Lung (tissue), 12 donors: ENCODE measurements around the gene PRKD3. TPM values are rescaled to one million over a fixed set of nuclear protein-coding genes. Genes with fewer than 3 reads are reported as not detected.

Experiments
- ATAC-seq: fragments of 200-7000 bp; cut with Tn5 transposase; one replicate; pipeline ENCODE4 v1.9.1; 2020; ENCODE audit warnings: moderate number of reproducible peaks; ENCODE audit not compliant: insufficient read depth, low FRiP score
- DNase-seq, 3 donors: peaks; one replicate each; pipeline ENCODE4 v3.0.0-alpha.2; 2013 to 2017
- H3K27ac ChIP-seq, 2 donors: one replicate each; pipeline ENCODE4 v1.5.1; 2013; ENCODE audit warnings: mild to moderate bottlenecking in 2 of 2, moderate library complexity in 2 of 2, control low read depth in 1 of 2, inconsistent platforms in 1 of 2, low read depth in 1 of 2, low read length in 1 of 2
- H3K27me3 ChIP-seq, 3 donors: one replicate each; pipeline ENCODE4 v1.5.1; 2013; ENCODE audit warnings: low read length in 2 of 3; ENCODE audit not compliant: control insufficient read depth in 3 of 3, insufficient read depth in 3 of 3
- H3K36me3 ChIP-seq, 4 donors: one replicate each; pipeline ENCODE4 v1.5.1; 2013; ENCODE audit warnings: low read length in 4 of 4, mild to moderate bottlenecking in 1 of 4, moderate library complexity in 1 of 4; ENCODE audit not compliant: control insufficient read depth in 4 of 4, insufficient read depth in 4 of 4
- H3K4me1 ChIP-seq, 5 donors: one replicate each; pipeline ENCODE4 v1.5.1; 2013; ENCODE audit warnings: low read length in 5 of 5, mild to moderate bottlenecking in 2 of 5, moderate library complexity in 1 of 5; ENCODE audit not compliant: control insufficient read depth in 5 of 5, insufficient read depth in 5 of 5
- H3K4me3 ChIP-seq: one replicate; pipeline ENCODE4 v1.5.1; 2013; ENCODE audit warnings: mild to moderate bottlenecking, control low read depth, moderate library complexity
- H3K9ac ChIP-seq, 2 donors: one replicate each; pipeline ENCODE4 v1.5.1; 2013; ENCODE audit warnings: low read length in 2 of 2, control low read depth in 1 of 2; ENCODE audit not compliant: insufficient read depth in 1 of 2
- H3K9me3 ChIP-seq, 4 donors: one replicate each; pipeline ENCODE4 v1.5.1; 2013; ENCODE audit warnings: low read length in 3 of 4, mild to moderate bottlenecking in 1 of 4, moderate library complexity in 1 of 4; ENCODE audit not compliant: control insufficient read depth in 4 of 4, insufficient read depth in 3 of 4
- CTCF ChIP-seq: IDR thresholded peaks from 2 replicates; pipeline ENCODE4 v1.5.1; 2012; ENCODE audit warnings: mild to moderate bottlenecking; ENCODE audit errors: control extremely low read depth, extremely low read depth
- WGBS, 2 donors: extraction: QIAGEN DNeasy Blood & Tissue Kit; methylation state at CpG; one replicate each; pipeline ENCODE4 v1.1.7; 2013; 5-methylcytosine and 5-hydroxymethylcytosine counted together
- polyA plus RNA-seq, 2 donors: library from polyadenylated mRNA; stranded (reverse); fragments of 200-250 nt; gene quantifications; one replicate each; pipeline ENCODE4 v1.2.1, GENCODE V29; 2013
- total RNA-seq, 2 donors: library from RNA; depleted of rRNA in 1 of 2; stranded (reverse); fragments of >200 nt in 1 of 2; gene quantifications; one replicate each; pipeline ENCODE4 v1.2.1, GENCODE V29; 2014 to 2021
- donor health status: control.
- donor health status: control.
- donor health status: Bipolar disorder and iron deficiency.
- donor health status: healthy.
- donor health status: DM: yes; HTN: yes; CAD: no.

PRKD3 gene
- total and polyA plus RNA-seq, 4 donors = 6.4 to 60.8 (median 22.5) TPM

- Histone ChIP-seq H3K9me3 (no peaks in the 10 kb centered on the region), H3K9ac (peak overlapping the region in 1 of 2 donors; percentile 67), H3K4me1 (peaks cover 0 to 33% (median 4%) of the 10 kb centered on the region in 5 donors), H3K27ac (no peak overlapping the region), H3K36me3 (no peaks in the 10 kb centered on the region), H3K27me3 (no peaks in the 10 kb centered on the region), H3K4me3 (no peak overlapping the region)
- ATAC-seq (peak; percentile 44), DNase-seq (peak; percentile 61 to 92 (median 88))
- WGBS, 2 donors = 8 to 12% methylated on average over 2 of the region's 2 CpGs
- TF ChIP-seq CTCF = no peak
These were observed 1.7 kb upstream of the PRKD3 start for GRCh38 chr2:37326285-37326684.

DNA sequence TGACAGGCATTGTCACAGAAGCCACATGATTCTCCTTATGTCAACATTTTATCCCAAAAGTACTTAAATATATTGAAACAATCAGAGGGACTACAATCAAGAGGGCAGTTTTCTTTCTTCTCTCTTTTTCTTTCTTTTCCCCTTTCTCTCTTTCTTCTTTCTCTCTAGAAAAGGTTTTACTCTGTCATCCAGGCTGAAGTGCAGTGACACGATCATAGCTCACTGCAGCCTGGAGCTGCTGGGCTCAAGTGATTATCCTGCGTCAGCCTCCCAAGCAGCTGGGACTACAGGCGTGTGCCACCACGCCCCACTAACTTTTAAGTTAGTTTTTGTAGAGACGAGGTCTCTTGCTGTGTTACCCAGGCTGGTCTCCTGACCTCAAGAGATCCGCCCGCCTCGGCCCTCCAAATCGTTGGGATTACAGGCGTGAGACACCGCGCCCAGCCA is 1.0 kb upstream of the PRKD3 start:
- Histone ChIP-seq H3K27me3 (no peaks in the 10 kb centered on the region), H3K4me1 (peaks cover 0 to 34% (median 5%) of the 10 kb centered on the region in 5 donors), H3K9ac (peak overlapping the region in 1 of 2 donors; percentile 67), H3K36me3 (no peaks in the 10 kb centered on the region), H3K27ac (peak overlapping the region in 1 of 2 donors; percentile 21), H3K4me3 (no peak overlapping the region), H3K9me3 (no peaks in the 10 kb centered on the region)
- TF ChIP-seq CTCF = no peak
- ATAC-seq (no peak), DNase-seq (no peak)
- WGBS, 2 donors = 84 to 92% methylated on average over 12 of the region's 12 CpGs

DNA sequence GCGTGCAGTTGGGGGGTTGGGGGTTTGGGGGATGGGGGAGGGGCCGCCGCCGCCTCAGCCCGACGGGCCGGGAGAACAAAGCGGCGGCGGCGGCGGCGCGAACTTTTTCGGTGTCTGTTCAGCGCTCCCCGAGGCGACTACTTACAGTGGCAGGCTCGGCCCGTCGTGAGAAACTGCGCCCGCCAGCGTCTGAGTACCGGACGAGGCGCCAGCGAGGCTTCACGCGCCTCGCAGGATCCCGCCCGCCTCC is 172 bp downstream of the PRKD3 start:
- 0% methylated on average over 9 to 33 of the region's 33 CpGs for WGBS, 2 donors
- Histone ChIP-seq H3K27me3 (no peaks in the 10 kb centered on the region), H3K4me3 (peak overlapping the region; percentile 80), H3K27ac (peak overlapping the region; percentile 84 to 86), H3K9me3 (no peaks in the 10 kb centered on the region), H3K36me3 (no peaks in the 10 kb centered on the region), H3K4me1 (peaks cover 0 to 34% (median 6%) of the 10 kb centered on the region in 5 donors), H3K9ac (no peak overlapping the region)
- ATAC-seq = no peak
- no peak for TF ChIP-seq CTCF
- DNase-seq = peak in 2 of 3 donors; percentile 90 to 93
